Fibroblast of lung (primary cell): ENCODE measurements around the gene DBNDD1. TPM values are rescaled to one million over a fixed set of nuclear protein-coding genes. Genes with fewer than 3 reads are reported as not detected.

Experiments
- DNase-seq, 2 donors: peaks; one replicate each; pipeline versions ENCODE4 v3.0.0 to v3.0.0-alpha.2; 2010; ENCODE audit warnings: low read depth in 2 of 2
- H2AFZ ChIP-seq: 2 replicates; pipeline ENCODE4 v1.5.1; 2012; ENCODE audit warnings: low read length, control low read depth, inconsistent platforms
- H3K27ac ChIP-seq: 2 replicates; pipeline ENCODE4 v1.5.1; 2011; ENCODE audit warnings: low read length, control low read depth; ENCODE audit not compliant: insufficient read depth
- H3K27me3 ChIP-seq: 2 replicates; pipeline ENCODE4 v1.5.1; 2011; ENCODE audit warnings: mild to moderate bottlenecking, low read length; ENCODE audit not compliant: control insufficient read depth, insufficient read depth
- H3K36me3 ChIP-seq: 2 replicates; pipeline ENCODE4 v1.5.1; 2011; ENCODE audit warnings: low read length; ENCODE audit not compliant: control insufficient read depth, insufficient read depth
- H3K4me1 ChIP-seq: 2 replicates; pipeline ENCODE4 v1.5.1; 2011; ENCODE audit warnings: low read length; ENCODE audit not compliant: control insufficient read depth, insufficient read depth; ENCODE audit errors: extremely low read depth
- H3K4me2 ChIP-seq: 2 replicates; pipeline ENCODE4 v1.5.1; 2011; ENCODE audit warnings: low read length, control low read depth; ENCODE audit not compliant: insufficient read depth; ENCODE audit errors: extremely low read depth
- H3K4me3 ChIP-seq, 4 experiments: fragments of 200-600 bp in 1 of 4; sonication (generic) in 1 of 4; replicated peaks in 1 of 4; 2 replicates each; pipeline ENCODE4 v1.5.1; 2011 to 2016; ENCODE audit warnings: low read length in 4 of 4, low read depth in 3 of 4, mild to moderate bottlenecking in 3 of 4, control low read depth in 2 of 4, inconsistent platforms in 1 of 4, mixed read lengths in 1 of 4; ENCODE audit not compliant: insufficient read depth in 1 of 4; ENCODE audit errors: control extremely low read depth in 1 of 4
- H3K79me2 ChIP-seq: 2 replicates; pipeline ENCODE4 v1.5.1; 2012; ENCODE audit warnings: mild to moderate bottlenecking, low read length, inconsistent platforms; ENCODE audit not compliant: control insufficient read depth, insufficient read depth
- H3K9ac ChIP-seq: 2 replicates; pipeline ENCODE4 v1.5.1; 2011; ENCODE audit warnings: mild to moderate bottlenecking, low read length, control low read depth; ENCODE audit not compliant: insufficient read depth
- H3K9me3 ChIP-seq: 2 replicates; pipeline ENCODE4 v1.5.1; 2012; ENCODE audit warnings: low read depth, low read length; ENCODE audit not compliant: control insufficient read depth, insufficient read depth
- H4K20me1 ChIP-seq: 2 replicates; pipeline ENCODE4 v1.5.1; 2011; ENCODE audit warnings: low read length; ENCODE audit not compliant: control insufficient read depth, insufficient read depth; ENCODE audit errors: extremely low read depth
- EZH2 ChIP-seq: IDR thresholded peaks from 2 replicates; pipeline ENCODE4 v1.5.1; 2012; ENCODE audit warnings: low read length, control low read depth, mild to moderate bottlenecking; ENCODE audit errors: missing control alignments
- polyA plus RNA-seq, 2 donors: library from polyadenylated mRNA; depleted of rRNA in 1 of 2; stranded (reverse) in 1 of 2; unstranded in 1 of 2; fragments of >200 nt; gene quantifications; 2 replicates each; pipeline ENCODE4 v1.2.1, GENCODE V29; 2011 to 2012; ENCODE audit warnings: missing spikeins in 1 of 2
- total RNA-seq: library from RNA; depleted of rRNA; stranded (reverse); fragments of >200 nt; gene quantifications from 2 replicates; pipeline ENCODE4 v1.2.1, GENCODE V29; 2014
- TF ChIP-seq, protein P1 (sequence below), 2 donors: IDR thresholded peaks in 1 of 2; conservative IDR thresholded peaks in 1 of 2; 1 replicate in 1 of 2; 2 replicates in 1 of 2; pipeline ENCODE4 v1.5.1; 2011 to 2012; ENCODE audit warnings: low read length in 2 of 2, control low read depth in 1 of 2, inconsistent platforms in 1 of 2, low read depth in 1 of 2, mild to moderate bottlenecking in 1 of 2

The DBNDD1 gene
- total and polyA plus RNA-seq, 2 donors (not counting 1 experiment from before 2014, with no cell fraction given): 2.1 to 3.6 TPM

DNA sequence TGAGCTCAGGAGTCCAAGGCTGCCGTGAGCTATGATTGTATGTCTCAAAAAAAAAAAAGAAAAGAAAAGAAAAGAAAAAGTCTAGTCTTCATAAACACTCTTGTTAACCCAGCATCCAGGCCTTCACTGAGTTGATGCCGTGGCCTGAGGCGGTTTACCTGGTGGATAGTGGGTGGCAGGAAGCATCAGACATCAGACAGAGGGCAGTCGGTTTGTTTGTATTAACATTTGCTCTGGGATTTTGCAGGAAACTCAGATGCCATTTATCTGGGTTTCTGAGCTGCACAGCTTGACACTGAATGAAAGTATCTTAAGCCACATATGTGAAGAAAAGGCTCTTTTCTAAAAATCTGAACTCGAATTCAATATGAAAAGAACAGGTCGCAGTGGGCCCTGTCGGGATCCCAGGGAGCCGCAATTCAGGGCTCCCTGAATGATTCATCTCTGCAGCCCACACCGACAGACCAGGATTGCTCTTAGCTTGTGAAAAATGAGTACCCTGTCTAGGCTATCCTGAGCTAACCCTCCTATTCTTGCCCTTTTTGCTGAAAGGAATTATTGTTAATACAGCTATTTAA, 1.1 kb upstream of the DBNDD1 start:
- no peaks in the 10 kb centered on the region for H3K9me3 ChIP-seq
- H4K20me1 ChIP-seq: no peaks in the 10 kb centered on the region
- H3K36me3 ChIP-seq: no peaks in the 10 kb centered on the region
- H3K27me3 ChIP-seq: no peaks in the 10 kb centered on the region
- peak in 1 of 2 donors; percentile 59 for DNase-seq
- H3K4me1 ChIP-seq: peaks cover 3% of the 10 kb centered on the region
- H3K79me2 ChIP-seq: peaks cover 2% of the 10 kb centered on the region
- no peak overlapping the region for H3K27ac ChIP-seq
- peak overlapping the region in 2 of 4 experiments; percentile 47 to 69 for H3K4me3 ChIP-seq
- no peak for TF ChIP-seq EZH2
- TF ChIP-seq, protein P1, sequence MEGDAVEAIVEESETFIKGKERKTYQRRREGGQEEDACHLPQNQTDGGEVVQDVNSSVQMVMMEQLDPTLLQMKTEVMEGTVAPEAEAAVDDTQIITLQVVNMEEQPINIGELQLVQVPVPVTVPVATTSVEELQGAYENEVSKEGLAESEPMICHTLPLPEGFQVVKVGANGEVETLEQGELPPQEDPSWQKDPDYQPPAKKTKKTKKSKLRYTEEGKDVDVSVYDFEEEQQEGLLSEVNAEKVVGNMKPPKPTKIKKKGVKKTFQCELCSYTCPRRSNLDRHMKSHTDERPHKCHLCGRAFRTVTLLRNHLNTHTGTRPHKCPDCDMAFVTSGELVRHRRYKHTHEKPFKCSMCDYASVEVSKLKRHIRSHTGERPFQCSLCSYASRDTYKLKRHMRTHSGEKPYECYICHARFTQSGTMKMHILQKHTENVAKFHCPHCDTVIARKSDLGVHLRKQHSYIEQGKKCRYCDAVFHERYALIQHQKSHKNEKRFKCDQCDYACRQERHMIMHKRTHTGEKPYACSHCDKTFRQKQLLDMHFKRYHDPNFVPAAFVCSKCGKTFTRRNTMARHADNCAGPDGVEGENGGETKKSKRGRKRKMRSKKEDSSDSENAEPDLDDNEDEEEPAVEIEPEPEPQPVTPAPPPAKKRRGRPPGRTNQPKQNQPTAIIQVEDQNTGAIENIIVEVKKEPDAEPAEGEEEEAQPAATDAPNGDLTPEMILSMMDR (conservative IDR thresholded peaks at IDR 0.05 in 1 of 2, IDR thresholded peaks at IDR 0.05 in 1 of 2; ENCODE audit: low read depth in 1 of 2, low read length in 2 of 2): no peak
- H2AFZ ChIP-seq: no peak overlapping the region
- no peak overlapping the region for H3K9ac ChIP-seq
- peak overlapping the region; percentile 58 for H3K4me2 ChIP-seq

- Histone ChIP-seq H3K9ac (peak overlapping the region; percentile 63), H4K20me1 (no peaks in the 10 kb centered on the region), H3K4me2 (peak overlapping the region; percentile 77), H3K4me1 (peaks cover 3% of the 10 kb centered on the region), H3K4me3 (peak overlapping the region; percentile 28 to 69 (median 50)), H3K79me2 (peaks cover 2% of the 10 kb centered on the region), H2AFZ (peak overlapping the region; percentile 37), H3K27ac (no peak overlapping the region), H3K36me3 (no peaks in the 10 kb centered on the region), H3K9me3 (no peaks in the 10 kb centered on the region), H3K27me3 (no peaks in the 10 kb centered on the region)
- no peak for TF ChIP-seq EZH2
- TF ChIP-seq, protein P1 (conservative IDR thresholded peaks at IDR 0.05 in 1 of 2, IDR thresholded peaks at IDR 0.05 in 1 of 2; ENCODE audit: low read depth in 1 of 2, low read length in 2 of 2): peak; percentile 11 to 20
- peak; percentile 53 to 86 for DNase-seq
Measured at GRCh38 chr16:90019543-90020259, 445 bp upstream of the DBNDD1 start.

DNA sequence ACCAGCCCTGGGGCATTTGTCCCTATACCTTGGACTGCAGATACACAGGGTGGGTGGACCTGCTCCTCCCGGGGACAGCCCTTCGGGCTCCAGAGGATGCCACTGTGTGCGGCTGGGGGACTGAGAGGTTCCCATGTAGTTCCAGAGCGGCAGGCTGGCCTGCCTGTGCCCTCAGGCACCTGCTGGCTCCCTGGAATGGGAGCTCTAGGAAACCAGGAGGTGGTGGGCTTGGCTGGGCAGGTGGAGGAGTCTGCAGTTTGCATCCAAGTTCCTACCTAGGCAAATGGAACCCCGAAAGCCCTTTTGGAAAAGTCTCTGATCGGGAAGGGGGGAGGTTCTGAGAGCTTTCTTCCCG, 982 bp downstream of the DBNDD1 start:
- Histone ChIP-seq H3K4me1 (peaks cover 3% of the 10 kb centered on the region), H3K27ac (no peak overlapping the region), H3K9me3 (no peaks in the 10 kb centered on the region), H3K4me2 (no peak overlapping the region), H3K4me3 (peak overlapping the region in 2 of 4 experiments; percentile 44 to 59), H3K27me3 (no peaks in the 10 kb centered on the region), H2AFZ (no peak overlapping the region), H3K36me3 (no peaks in the 10 kb centered on the region), H3K9ac (no peak overlapping the region), H4K20me1 (no peaks in the 10 kb centered on the region), H3K79me2 (peaks cover 2% of the 10 kb centered on the region)
- TF ChIP-seq, protein P1 (conservative IDR thresholded peaks at IDR 0.05 in 1 of 2, IDR thresholded peaks at IDR 0.05 in 1 of 2; ENCODE audit: low read depth in 1 of 2, low read length in 2 of 2): no peak
- no peak for TF ChIP-seq EZH2
- no peak for DNase-seq
